ENCODE results near the gene PHACTR2.
"Not testable (repeated sequence)": the region's sequence is repeated elsewhere in the genome, so short reads cannot be mapped to it uniquely, and the experiment has no call there.

Gene PHACTR2

DNA sequence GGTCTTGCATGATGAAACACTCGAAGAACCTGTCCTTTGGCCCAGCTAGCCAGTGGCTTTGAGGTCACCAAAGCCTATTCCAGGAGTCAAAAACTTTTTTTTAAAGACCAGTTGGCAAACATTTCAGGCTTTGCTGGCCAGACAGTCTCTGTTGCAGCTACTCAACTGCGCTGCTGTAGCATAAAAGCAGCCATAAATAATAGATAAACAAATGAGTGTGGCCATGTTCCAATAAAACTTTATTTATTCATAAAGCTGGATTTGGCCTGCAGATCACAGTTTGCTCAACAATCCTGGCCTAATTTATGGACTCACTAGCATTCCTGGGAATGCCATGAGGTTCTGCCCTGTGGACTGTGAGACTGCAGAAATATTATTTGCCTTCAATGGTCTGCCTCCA lies 96.6 kb downstream of the PHACTR2 start:
- no peak for TF ChIP-seq CTCF (IDR thresholded peaks at IDR 0.05; ENCODE audit: control extremely low read depth, extremely low read depth, low read depth, missing control alignments)
- CTCF ChIA-PET: interaction anchor here (1.0 kb wide), 1 partner anchor 15 kb away, joined by 3 read pairs; no protein-coding TSS in a partner anchor
- no peak for DNase-seq (ENCODE audit: extremely low spot score)
- POLR2A ChIA-PET: no interaction called here

DNA sequence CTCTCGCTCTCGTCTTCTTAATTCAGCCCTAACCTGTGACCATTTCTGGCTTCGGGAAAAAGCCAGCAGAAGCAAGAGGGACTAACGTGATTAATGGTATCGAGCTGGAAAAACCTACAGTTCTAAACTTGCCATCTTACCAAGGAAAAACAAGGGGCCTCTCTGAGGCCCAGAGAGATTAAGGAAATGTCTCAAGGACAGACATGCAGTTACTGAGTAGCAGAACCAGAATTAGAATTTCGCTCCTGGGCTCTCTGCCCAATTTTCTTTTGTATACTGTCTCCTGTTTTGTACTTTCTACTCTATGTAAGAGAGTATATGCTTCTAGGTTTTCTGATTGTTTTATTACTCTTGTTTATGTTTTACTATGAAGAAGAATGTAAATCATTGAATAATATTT lies 97.6 kb downstream of the PHACTR2 start:
- no peak for TF ChIP-seq CTCF (IDR thresholded peaks at IDR 0.05; ENCODE audit: control extremely low read depth, extremely low read depth, low read depth, missing control alignments)
- no peak for DNase-seq (ENCODE audit: extremely low spot score)
- POLR2A ChIA-PET: no interaction called here
- CTCF ChIA-PET: interaction anchor here (2.5 kb wide), 1 partner anchor 10 kb away, joined by 7 read pairs; no protein-coding TSS in a partner anchor

DNA sequence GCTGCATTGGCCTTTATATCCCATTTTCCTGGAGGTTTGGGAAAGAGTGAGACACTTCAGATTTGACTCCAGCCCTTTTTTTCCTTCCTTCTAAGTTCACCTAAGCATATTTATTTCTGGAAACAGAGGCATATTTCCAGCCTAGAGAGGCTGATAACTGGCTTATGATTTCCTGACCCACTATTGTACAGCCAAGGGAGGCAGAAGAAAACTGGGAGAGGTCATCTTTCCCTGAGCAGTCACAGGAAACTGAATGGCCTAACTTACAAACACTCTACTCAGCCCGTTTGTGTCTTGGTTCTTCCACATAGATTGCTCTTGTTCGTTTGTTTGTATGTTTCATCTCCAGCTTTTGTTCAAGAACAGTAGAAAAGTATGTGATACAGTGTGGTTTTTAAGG lies 101.2 kb downstream of the PHACTR2 start:
- CTCF ChIA-PET: no interaction called here
- TF ChIP-seq CTCF (IDR thresholded peaks at IDR 0.05; ENCODE audit: control extremely low read depth, extremely low read depth, low read depth, missing control alignments): no peak
- POLR2A ChIA-PET: no interaction called here

DNA sequence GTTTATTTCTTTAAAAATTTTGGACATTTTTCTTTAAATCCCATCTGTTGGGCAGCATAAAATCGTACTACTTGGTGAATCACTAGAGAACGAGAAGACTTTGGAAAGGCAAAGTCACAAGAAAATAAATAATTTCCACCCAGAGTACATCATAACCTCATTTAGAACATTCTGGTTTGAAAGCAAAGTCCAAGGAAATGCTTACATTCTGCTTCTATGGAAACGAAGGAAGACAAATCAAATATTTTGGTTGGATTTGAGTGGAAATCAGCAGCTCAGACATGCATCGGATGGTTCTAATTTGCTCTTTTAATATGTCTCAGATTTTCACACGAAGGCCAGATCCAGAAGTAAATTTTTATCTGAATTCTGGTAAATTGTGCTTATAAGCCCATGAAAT lies 104.7 kb downstream of the PHACTR2 start:
- ChIA-PET CTCF (no interaction called here), POLR2A (no interaction called here)
- no peak for DNase-seq (ENCODE audit: extremely low spot score)
- TF ChIP-seq CTCF (IDR thresholded peaks at IDR 0.05; ENCODE audit: control extremely low read depth, extremely low read depth, low read depth, missing control alignments): no peak

More for the DNA sequence above, 101.2 kb downstream of the PHACTR2 start:
- DNase-seq (ENCODE audit: extremely low spot score): no peak

- CTCF ChIA-PET: no interaction called here
- no peak for TF ChIP-seq CTCF (IDR thresholded peaks at IDR 0.05; ENCODE audit: control extremely low read depth, extremely low read depth, low read depth, missing control alignments)
These were observed 105.3 kb downstream of the PHACTR2 start for GRCh38 chr6:143783077-143783476.

GRCh38 chr6:143784316-143784715 lies 106.6 kb downstream of the PHACTR2 start:
- DNase-seq (ENCODE audit: extremely low spot score): no peak
- ChIA-PET POLR2A (no interaction called here), CTCF (no interaction called here)
- TF ChIP-seq CTCF (IDR thresholded peaks at IDR 0.05; ENCODE audit: control extremely low read depth, extremely low read depth, low read depth, missing control alignments): no peak

More at GRCh38 chr6:143783077-143783476, 105.3 kb downstream of the PHACTR2 start:
- no peak for DNase-seq (ENCODE audit: extremely low spot score)
- POLR2A ChIA-PET: no interaction called here

- CTCF ChIA-PET: interaction anchor here (1.5 kb wide), 1 partner anchor 28 kb away, joined by 3 read pairs; no protein-coding TSS in a partner anchor
- DNase-seq (ENCODE audit: extremely low spot score); POLR2A ChIA-PET: not testable (repeated sequence)
These were observed 108.6 kb downstream of the PHACTR2 start for GRCh38 chr6:143786371-143786770.
